ENCODE measurements around the gene NLRP12.

NLRP12 gene

GRCh38 chr19:53810891-53811290 lies 13.2 kb downstream of the NLRP12 start:
- TF ChIP-seq TSHZ2 (CRISPR knock-in tag; IDR thresholded peaks at IDR 0.05) (no peak), ARNTL (CRISPR knock-in tag; IDR thresholded peaks at IDR 0.05; ENCODE audit: borderline replicate concordance, low read depth) (no peak), PPARA (CRISPR knock-in tag; IDR thresholded peaks at IDR 0.05; ENCODE audit: borderline replicate concordance) (no peak), ISL1 (CRISPR knock-in tag; IDR thresholded peaks at IDR 0.05) (no peak), RARB (CRISPR knock-in tag; IDR thresholded peaks at IDR 0.05) (no peak), GLIS3 (CRISPR knock-in tag; IDR thresholded peaks at IDR 0.05) (no peak), ZNF70 (CRISPR knock-in tag; IDR thresholded peaks at IDR 0.05) (no peak), ZNF8 (CRISPR knock-in tag; IDR thresholded peaks at IDR 0.05) (no peak), CSDC2 (CRISPR knock-in tag; IDR thresholded peaks at IDR 0.05) (no peak), POU6F1 (CRISPR knock-in tag; IDR thresholded peaks at IDR 0.05; ENCODE audit: borderline replicate concordance, low read depth) (no peak), ZC3H10 (CRISPR knock-in tag; IDR thresholded peaks at IDR 0.05) (no peak)

GRCh38 chr19:53810187-53810546 lies 13.9 kb downstream of the NLRP12 start:
- TF ChIP-seq ZC3H10 (CRISPR knock-in tag; IDR thresholded peaks at IDR 0.05), result no peak
- no peak for TF ChIP-seq CSDC2 (CRISPR knock-in tag; IDR thresholded peaks at IDR 0.05)
- no peak for TF ChIP-seq RARB (CRISPR knock-in tag; IDR thresholded peaks at IDR 0.05)
- no peak for ATAC-seq

More at GRCh38 chr19:53810891-53811290, 13.2 kb downstream of the NLRP12 start:
- ATAC-seq, result no peak

- TF ChIP-seq PPARA (CRISPR knock-in tag; IDR thresholded peaks at IDR 0.05; ENCODE audit: borderline replicate concordance) (no peak), GLIS3 (CRISPR knock-in tag; IDR thresholded peaks at IDR 0.05) (no peak), ESRRG (CRISPR knock-in tag; IDR thresholded peaks at IDR 0.05) (no peak)
- ATAC-seq, result peak; percentile 51
These were observed 14.5 kb downstream of the NLRP12 start for GRCh38 chr19:53809518-53810186.

GRCh38 chr19:53808710-53809125 lies 15.4 kb downstream of the NLRP12 start:
- ATAC-seq, result peak; percentile 86
- no peak for TF ChIP-seq CREB5 (CRISPR knock-in tag; IDR thresholded peaks at IDR 0.05; ENCODE audit: low read depth)
- TF ChIP-seq ZFP30 (CRISPR knock-in tag; IDR thresholded peaks at IDR 0.05), result no peak
- TF ChIP-seq ISL1 (CRISPR knock-in tag; IDR thresholded peaks at IDR 0.05), result no peak
- TF ChIP-seq ZFP3 (CRISPR knock-in tag; IDR thresholded peaks at IDR 0.05), result no peak
- no peak for TF ChIP-seq BACH2 (CRISPR knock-in tag; IDR thresholded peaks at IDR 0.05; ENCODE audit: borderline replicate concordance)
- no peak for TF ChIP-seq CSRNP3 (CRISPR knock-in tag; IDR thresholded peaks at IDR 0.05)
- TF ChIP-seq ZNF565 (CRISPR knock-in tag; conservative IDR thresholded peaks at IDR 0.05; ENCODE audit: low read depth), result no peak
- TF ChIP-seq TSHZ2 (CRISPR knock-in tag; IDR thresholded peaks at IDR 0.05), result no peak
- no peak for TF ChIP-seq OSR1 (CRISPR knock-in tag; IDR thresholded peaks at IDR 0.05)

Measured in SK-N-SH treated with all-trans-retinoic acid at 6 μM for 48 hours (cell line).